HG03280 (cell line): ENCODE measurements around the gene LHFPL3.

Experiments used
- ATAC-seq: cut with Tn5 transposase; IDR thresholded peaks from one replicate; pipeline ENCODE4 v1.9.1; 2021; ENCODE audit warnings: mild to moderate bottlenecking, moderate library complexity; ENCODE audit not compliant: unreplicated experiment

The LHFPL3 gene

GRCh38 chr7:104469166-104469820, 140.9 kb downstream of the LHFPL3 start:
- no peak for ATAC-seq

GRCh38 chr7:104480529-104480928, 152.1 kb downstream of the LHFPL3 start:
- no peak for ATAC-seq

GRCh38 chr7:104482362-104483037, 154.1 kb downstream of the LHFPL3 start:
- ATAC-seq: no peak

GRCh38 chr7:104486931-104487330, 158.5 kb downstream of the LHFPL3 start:
- ATAC-seq: no peak

- no peak for ATAC-seq
Observed at GRCh38 chr7:104487642-104488041, 159.2 kb downstream of the LHFPL3 start.

GRCh38 chr7:104497379-104497967, 169.1 kb downstream of the LHFPL3 start:
- no peak for ATAC-seq

GRCh38 chr7:104499975-104500374, 171.6 kb downstream of the LHFPL3 start:
- no peak for ATAC-seq

GRCh38 chr7:104509874-104510273, 181.5 kb downstream of the LHFPL3 start:
- ATAC-seq: no peak

GRCh38 chr7:104524853-104525252, 196.4 kb downstream of the LHFPL3 start:
- no peak for ATAC-seq

- ATAC-seq: no peak
Observed at GRCh38 chr7:104528142-104528541, 199.7 kb downstream of the LHFPL3 start.

- no peak for ATAC-seq
Observed at GRCh38 chr7:104529567-104529966, 201.2 kb downstream of the LHFPL3 start.

GRCh38 chr7:104530251-104530650, 201.8 kb downstream of the LHFPL3 start:
- ATAC-seq: no peak

- no peak for ATAC-seq
Observed at GRCh38 chr7:104534149-104534548, 205.7 kb downstream of the LHFPL3 start.

GRCh38 chr7:104535841-104536240, 207.4 kb downstream of the LHFPL3 start:
- ATAC-seq: no peak

GRCh38 chr7:104536956-104537355, 208.6 kb downstream of the LHFPL3 start:
- ATAC-seq: no peak

GRCh38 chr7:104538152-104538551, 209.7 kb downstream of the LHFPL3 start:
- no peak for ATAC-seq

GRCh38 chr7:104541897-104542296, 213.5 kb downstream of the LHFPL3 start:
- ATAC-seq: no peak

- ATAC-seq: no peak
Observed at GRCh38 chr7:104548861-104549260, 220.5 kb downstream of the LHFPL3 start.

GRCh38 chr7:104550362-104550761, 222.0 kb downstream of the LHFPL3 start:
- no peak for ATAC-seq

- no peak for ATAC-seq
Observed at GRCh38 chr7:104551226-104551625, 222.8 kb downstream of the LHFPL3 start.

- no peak for ATAC-seq
Observed at GRCh38 chr7:104552102-104552501, 223.7 kb downstream of the LHFPL3 start.

- no peak for ATAC-seq
Observed at GRCh38 chr7:104553074-104553473, 224.7 kb downstream of the LHFPL3 start.
